H1 (cell line): Measurements from ENCODE around the gene PRKACA. TPM values are rescaled to one million over a fixed set of nuclear protein-coding genes. Genes with fewer than 3 reads are reported as not detected.

ENCODE experiments used
- CTCF ChIA-PET: fragments of 300-600 bp; sonication (Branson Sonifier 250); formaldehyde crosslinking; loops from one replicate; lab custom pipeline; 2021; ENCODE audit not compliant: partially characterized antibody; lab: Charles Lee
- POLR2A ChIA-PET: fragments of 300-600 bp; sonication (Branson Sonifier 250); formaldehyde crosslinking; loops from one replicate; lab custom pipeline; 2021; ENCODE audit warnings: inconsistent platforms; ENCODE audit not compliant: partially characterized antibody; lab: Charles Lee
- DNase-seq, 2 experiments: peaks; one replicate each; pipeline versions ENCODE4 v3.0.0 to v3.0.0-alpha.2; 2010 to 2022; ENCODE audit warnings: low spot score in 2 of 2, low read depth in 1 of 2, mixed read lengths in 1 of 2
- FAIRE-seq: peaks from 2 replicates; lab custom pipeline; 2011; peaks lifted over from hg19 to GRCh38; lab: Jason Lieb, UNC
- H2AFZ ChIP-seq: 2 replicates; pipeline ENCODE4 v1.8.1; 2012; ENCODE audit warnings: low read length, inconsistent platforms
- H2AK5ac ChIP-seq: 2 replicates; pipeline ENCODE4 v1.6.1; 2013; ENCODE audit warnings: low read depth, low read length
- H2BK120ac ChIP-seq: replicated peaks from 2 replicates; pipeline ENCODE3; 2013; ENCODE audit warnings: low read depth, low read length, inconsistent platforms
- H2BK12ac ChIP-seq: 2 replicates; pipeline ENCODE4 v1.6.1; 2013; ENCODE audit warnings: low read depth, low read length
- H2BK15ac ChIP-seq: 2 replicates; pipeline ENCODE4 v1.6.1; 2013; ENCODE audit warnings: low read length
- H2BK20ac ChIP-seq: 2 replicates; pipeline ENCODE4 v1.6.1; 2013; ENCODE audit warnings: low read length
- H2BK5ac ChIP-seq: 2 replicates; pipeline ENCODE4 v1.6.1; 2013; ENCODE audit warnings: low read depth, low read length
- H3K14ac ChIP-seq: 2 replicates; pipeline ENCODE4 v1.6.1; 2013; ENCODE audit warnings: inconsistent platforms; ENCODE audit not compliant: insufficient read length
- H3K18ac ChIP-seq: 2 replicates; pipeline ENCODE4 v1.6.1; 2013; ENCODE audit warnings: low read length; ENCODE audit errors: extremely low read depth
- H3K23ac ChIP-seq: 2 replicates; pipeline ENCODE4 v1.6.1; 2013; ENCODE audit warnings: inconsistent platforms; ENCODE audit not compliant: insufficient read length
- H3K23me2 ChIP-seq: 2 replicates; pipeline ENCODE4 v1.6.1; 2013; ENCODE audit warnings: low read depth, low read length
- H3K27ac ChIP-seq: 2 replicates; pipeline ENCODE4 v1.6.1; 2011; ENCODE audit warnings: low read depth, low read length, inconsistent platforms
- H3K27me3 ChIP-seq, 4 experiments: replicated peaks in 1 of 4; 1 replicate in 1 of 4; 2 replicates in 3 of 4; pipeline versions ENCODE4 v1.6.1 to v1.8.1; 2011 to 2013; ENCODE audit warnings: low read length in 3 of 4, mild to moderate bottlenecking in 3 of 4, inconsistent platforms in 2 of 4, mixed read lengths in 2 of 4, moderate library complexity in 1 of 4; ENCODE audit not compliant: control insufficient read depth in 3 of 4, insufficient read depth in 3 of 4; ENCODE audit errors: extremely low read depth in 1 of 4
- H3K36me3 ChIP-seq, 4 experiments: 2 replicates each; pipeline versions ENCODE4 v1.6.1 to v1.8.1; 2011 to 2013; ENCODE audit warnings: mild to moderate bottlenecking in 4 of 4, low read length in 3 of 4, moderate library complexity in 2 of 4, control low read depth in 1 of 4, inconsistent platforms in 1 of 4; ENCODE audit not compliant: insufficient read depth in 4 of 4, control insufficient read depth in 2 of 4
- H3K4ac ChIP-seq: replicated peaks from 2 replicates; pipeline ENCODE3; 2013; ENCODE audit warnings: low read length, low read depth, mixed read lengths, inconsistent platforms; ENCODE audit not compliant: insufficient read length
- H3K4me1 ChIP-seq, 4 experiments: replicated peaks in 1 of 4; 1 replicate in 1 of 4; 2 replicates in 3 of 4; pipeline versions ENCODE4 v1.6.1 to v1.8.1; 2011 to 2013; ENCODE audit warnings: low read length in 3 of 4, inconsistent platforms in 2 of 4, mixed read lengths in 1 of 4; ENCODE audit not compliant: insufficient read depth in 4 of 4, control insufficient read depth in 3 of 4
- H3K4me2 ChIP-seq, 2 experiments: 2 replicates each; pipeline versions ENCODE4 v1.6.1 to v1.8.1; 2011 to 2013; ENCODE audit warnings: low read depth in 2 of 2, low read length in 2 of 2, control low read depth in 1 of 2, inconsistent platforms in 1 of 2, mild to moderate bottlenecking in 1 of 2; ENCODE audit not compliant: insufficient read depth in 1 of 2
- H3K4me3 ChIP-seq, 4 experiments: fragments of 200-600, 300-600 bp in 1 of 4; sonication (generic), shearing (Covaris generic), sonication (Bioruptor Twin) in 1 of 4; 2 replicates each; pipeline versions ENCODE4 v1.5.1 to v1.8.1; 2011 to 2016; ENCODE audit warnings: low read length in 4 of 4, low read depth in 3 of 4, control low read depth in 2 of 4, inconsistent platforms in 2 of 4, mild to moderate bottlenecking in 2 of 4, mixed read lengths in 1 of 4, moderate library complexity in 1 of 4; ENCODE audit not compliant: insufficient read depth in 2 of 4; ENCODE audit errors: extremely low read depth in 1 of 4
- H3K56ac ChIP-seq: replicated peaks from 2 replicates; pipeline ENCODE3; 2013; ENCODE audit warnings: low read depth, mild to moderate bottlenecking, mixed read lengths, low read length, inconsistent platforms; ENCODE audit not compliant: insufficient read length
- H3K79me1 ChIP-seq: 2 replicates; pipeline ENCODE4 v1.6.1; 2013; ENCODE audit warnings: low read depth, low read length, control low read depth
- H3K79me2 ChIP-seq, 2 experiments: 2 replicates each; pipeline versions ENCODE4 v1.6.1 to v1.8.1; 2012 to 2013; ENCODE audit warnings: low read length in 2 of 2, mild to moderate bottlenecking in 2 of 2, inconsistent platforms in 1 of 2; ENCODE audit not compliant: insufficient read depth in 2 of 2, control insufficient read depth in 1 of 2
- H3K9ac ChIP-seq, 4 experiments: replicated peaks in 1 of 4; 1 replicate in 1 of 4; 2 replicates in 3 of 4; pipeline versions ENCODE4 v1.6.1 to v1.8.1; 2011 to 2013; ENCODE audit warnings: low read depth in 3 of 4, low read length in 3 of 4, control low read depth in 2 of 4, mild to moderate bottlenecking in 2 of 4, moderate library complexity in 2 of 4, inconsistent platforms in 1 of 4; ENCODE audit errors: extremely low read depth in 1 of 4
- H3K9me3 ChIP-seq, 2 experiments: 2 replicates each; pipeline versions ENCODE4 v1.6.1 to v1.8.1; 2012 to 2013; ENCODE audit warnings: mild to moderate bottlenecking in 2 of 2, moderate library complexity in 2 of 2, control low read depth in 1 of 2, inconsistent platforms in 1 of 2, low read depth in 1 of 2, low read length in 1 of 2, mixed read lengths in 1 of 2; ENCODE audit not compliant: insufficient read depth in 2 of 2
- H4K20me1 ChIP-seq, 2 experiments: replicated peaks in 1 of 2; 2 replicates each; pipeline versions ENCODE3 to v1.8.1; 2011 to 2013; ENCODE audit warnings: inconsistent platforms in 2 of 2, low read length in 2 of 2, mild to moderate bottlenecking in 1 of 2; ENCODE audit not compliant: insufficient read depth in 2 of 2, control insufficient read depth in 1 of 2
- H4K5ac ChIP-seq: 2 replicates; pipeline ENCODE4 v1.6.1; 2013; ENCODE audit warnings: low read length, low read depth, mixed read lengths, inconsistent platforms; ENCODE audit not compliant: insufficient read length
- H4K8ac ChIP-seq: 2 replicates; pipeline ENCODE4 v1.8.0; 2013; ENCODE audit warnings: mild to moderate bottlenecking, moderate library complexity, low read length, inconsistent platforms; ENCODE audit not compliant: insufficient read depth; ENCODE audit errors: extremely low read depth
- H4K91ac ChIP-seq: replicated peaks from 2 replicates; pipeline ENCODE3; 2013; ENCODE audit warnings: low read length, mixed read lengths, inconsistent platforms; ENCODE audit not compliant: insufficient read length
- BCL11A ChIP-seq, 2 experiments: IDR thresholded peaks; one replicate each; pipeline ENCODE4 v1.6.1; 2011; ENCODE audit warnings: low read depth in 2 of 2, low read length in 2 of 2, mild to moderate bottlenecking in 2 of 2
- POLR2AphosphoS5 ChIP-seq: IDR thresholded peaks from 2 replicates; pipeline ENCODE4 v1.6.1; 2011; ENCODE audit warnings: low read depth, low read length
- SP4 ChIP-seq: IDR thresholded peaks from 2 replicates; pipeline ENCODE4 v1.6.1; 2012; ENCODE audit warnings: low read length, inconsistent platforms
- TAF1 ChIP-seq: IDR thresholded peaks from 2 replicates; pipeline ENCODE4 v1.6.1; 2011; ENCODE audit warnings: mild to moderate bottlenecking, low read depth, low read length
- ZNF274 ChIP-seq: IDR thresholded peaks from 2 replicates; pipeline ENCODE4 v1.7.0; 2012; ENCODE audit warnings: low read length, borderline replicate concordance; ENCODE audit errors: extremely low read depth
- WGBS, 2 experiments: shearing (Covaris generic) in 1 of 2; methylation state at CpG; one replicate each; pipeline versions ENCODE4 v1.1.6 to v1.1.7; 2013 to 2015; ENCODE audit warnings: low lambda C conversion rate in 2 of 2, mixed read lengths in 2 of 2, inconsistent platforms in 1 of 2, low coverage in 1 of 2, missing lambda C conversion rate in 1 of 2; ENCODE audit not compliant: insufficient replicate concordance in 2 of 2, insufficient coverage in 1 of 2, insufficient read length in 1 of 2; ENCODE audit errors: extremely low coverage in 1 of 2, missing lambda C conversion rate in 1 of 2; 5-methylcytosine and 5-hydroxymethylcytosine counted together
- polyA plus RNA-seq, 7 experiments: library from polyadenylated mRNA; depleted of rRNA in 3 of 7; stranded (reverse) in 5 of 7; unstranded in 2 of 7; fragments of >200 nt in 5 of 7; fragments of 200-250 nt in 2 of 7; gene quantifications; 1 replicate in 5 of 7; 2 replicates in 1 of 7; 4 replicates in 1 of 7; pipeline versions ENCODE4 v1.2.1 to v1.2.3, GENCODE V29; 2011 to 2013; ENCODE audit warnings: missing spikeins in 2 of 7, mixed read lengths in 2 of 7
- total RNA-seq: library from RNA; stranded (reverse); fragmentation: NEBNext Ultra II Directional; extraction: Animal tissue kit (Norgen Biotek cat#: 25700); gene quantifications from 2 replicates; pipeline ENCODE4 v1.2.1, GENCODE V29; 2021

Gene PRKACA
- total and polyA plus RNA-seq, 2 of the 8 experiments (the other 6 are each of a cell fraction or from before 2014, with no cell fraction given) = 14.2 to 48.2 TPM

- H3K36me3 ChIP-seq = no peaks in the 10 kb centered on the region
- H3K79me1 ChIP-seq = no peaks in the 10 kb centered on the region
- H3K9ac ChIP-seq = no peak overlapping the region
- no peak overlapping the region for H4K5ac ChIP-seq
- H3K9me3 ChIP-seq = no peaks in the 10 kb centered on the region
- H3K14ac ChIP-seq = no peak overlapping the region
- H3K27me3 ChIP-seq = peaks cover 5 to 17% (median 14%) of the 10 kb centered on the region in 4 experiments
- no peak overlapping the region for H3K27ac ChIP-seq
- H3K4me3 ChIP-seq = no peak overlapping the region
- H2BK120ac ChIP-seq = no peak overlapping the region
- no peak overlapping the region for H3K56ac ChIP-seq
- no peak for DNase-seq
- H3K4me1 ChIP-seq = peaks cover 0 to 6% (median 3%) of the 10 kb centered on the region in 4 experiments; a peak in 4 of 7 replicates
- no peak overlapping the region for H2BK5ac ChIP-seq
- no peak overlapping the region for H2AFZ ChIP-seq
- H3K23me2 ChIP-seq = peaks cover 7% of the 10 kb centered on the region; the same call in 1 of the 2 replicates
- H3K23ac ChIP-seq = no peak overlapping the region
- no peak overlapping the region for H3K4me2 ChIP-seq
- TF ChIP-seq SP4 (no peak), POLR2AphosphoS5 (no peak), ZNF274 (no peak), TAF1 (no peak), BCL11A (IDR thresholded peaks at IDR 0.05; ENCODE audit: low read depth in 2 of 2, low read length in 2 of 2) (no peak)
- TF ChIP-seq, all 59 proteins: peak for 0
- Histone ChIP-seq H4K91ac (no peak overlapping the region), H2AK5ac (no peak overlapping the region), H4K8ac (no peak overlapping the region), H3K4ac (no peak overlapping the region), H2BK15ac (no peak overlapping the region), H3K79me2 (no peaks in the 10 kb centered on the region), H2BK12ac (no peak overlapping the region), H4K20me1 (peaks cover 0 to 2% of the 10 kb centered on the region in 2 experiments), H2BK20ac (no peak overlapping the region), H3K18ac (no peak overlapping the region)
- 88% methylated on average over 5 of the region's 5 CpGs; no CpG with 5 or more reads in 1 of the 2 experiments for WGBS, 2 experiments
- CTCF ChIA-PET = interaction anchor here (1.0 to 7.3 kb wide), 6 partner anchors 9 to 129 kb away, joined by 3 to 103 read pairs (median 40); partner anchors contain the start of genes C19orf67 and MISP3
- FAIRE-seq = no peak
- POLR2A ChIA-PET = interaction anchor here (1.4 kb wide), 1 partner anchor 18 kb away, joined by 3 read pairs; no protein-coding TSS in a partner anchor
Measured at GRCh38 chr19:14062558-14062855, 55.1 kb downstream of the PRKACA start.
